Measurements from ENCODE around the gene RPS2. TPM values are rescaled to one million over a fixed set of nuclear protein-coding genes. Genes with fewer than 3 reads are reported as not detected.

RPS2 gene
- polyA plus RNA-seq, 1 donor, result 3,022 TPM

GRCh38 chr16:1918351-1919326 lies 46.0 kb downstream of the RPS2 start, which contains the start of gene HS3ST6:
Gene HS3ST6 (minus strand): TSS chr16:1918415. CDS start chr16:1918323, 92 bp downstream.
- no peak for DNase-seq
- WGBS (ENCODE audit: insufficient coverage, low lambda C conversion rate), result no CpG with 5 or more reads among the region's 71 CpGs
- no peak within 1 kb of the TSS for H3K27ac ChIP-seq (ENCODE audit: low read length)
- peaks cover 20% of the 10 kb centered on the region for H3K4me1 ChIP-seq (ENCODE audit: control insufficient read depth, insufficient read depth, low read length)
- H3K9me3 ChIP-seq (ENCODE audit: control insufficient read depth, low read depth, low read length), result peaks cover 10% of the 10 kb centered on the region
- H3K27me3 ChIP-seq (ENCODE audit: control insufficient read depth, insufficient read depth, low read length), result peaks cover 80% of the 10 kb centered on the region
- H3K4me3 ChIP-seq (ENCODE audit: low read length), result no peak within 1 kb of the TSS
- H3K36me3 ChIP-seq (ENCODE audit: control insufficient read depth, insufficient read depth, low read length), result no peaks in the 10 kb centered on the region

- Histone ChIP-seq H3K27ac (ENCODE audit: low read length) (no peak overlapping the region), H3K9me3 (ENCODE audit: control insufficient read depth, low read depth, low read length) (peaks cover 10% of the 10 kb centered on the region), H3K36me3 (ENCODE audit: control insufficient read depth, insufficient read depth, low read length) (no peaks in the 10 kb centered on the region), H3K27me3 (ENCODE audit: control insufficient read depth, insufficient read depth, low read length) (peaks cover 72% of the 10 kb centered on the region), H3K4me1 (ENCODE audit: control insufficient read depth, insufficient read depth, low read length) (peaks cover 21% of the 10 kb centered on the region), H3K4me3 (ENCODE audit: low read length) (no peak overlapping the region)
- WGBS (ENCODE audit: insufficient coverage, low lambda C conversion rate), result no CpG with 5 or more reads among the region's 81 CpGs
- DNase-seq, result no peak
These were observed 46.8 kb downstream of the RPS2 start for GRCh38 chr16:1917665-1918350.

GRCh38 chr16:1917056-1917664 lies 47.5 kb downstream of the RPS2 start:
- Histone ChIP-seq H3K27me3 (ENCODE audit: control insufficient read depth, insufficient read depth, low read length) (peaks cover 67% of the 10 kb centered on the region), H3K4me3 (ENCODE audit: low read length) (no peak overlapping the region), H3K9me3 (ENCODE audit: control insufficient read depth, low read depth, low read length) (peaks cover 12% of the 10 kb centered on the region), H3K27ac (ENCODE audit: low read length) (no peak overlapping the region), H3K36me3 (ENCODE audit: control insufficient read depth, insufficient read depth, low read length) (no peaks in the 10 kb centered on the region), H3K4me1 (ENCODE audit: control insufficient read depth, insufficient read depth, low read length) (peaks cover 26% of the 10 kb centered on the region)
- DNase-seq, result no peak
- no CpG with 5 or more reads among the region's 22 CpGs for WGBS (ENCODE audit: insufficient coverage, low lambda C conversion rate)

DNA sequence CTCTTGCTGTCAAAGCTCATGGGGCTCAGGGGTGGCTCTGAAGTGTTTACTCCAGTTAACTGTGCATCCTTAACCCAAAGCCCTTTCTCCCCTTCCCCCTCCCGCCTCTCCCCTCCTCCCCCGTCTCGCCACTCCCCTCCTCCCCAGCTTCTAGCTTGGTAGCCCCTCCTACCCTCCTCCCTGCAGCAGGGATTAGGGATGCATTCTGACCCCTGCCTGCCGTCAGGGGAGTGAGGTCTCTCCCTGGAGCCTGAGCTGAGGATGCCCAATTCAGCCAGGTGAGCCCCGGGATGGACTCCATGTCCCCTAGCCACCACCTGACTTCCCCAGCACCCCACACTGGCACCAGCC lies 48.0 kb downstream of the RPS2 start:
- DNase-seq, result no peak
- no peak overlapping the region for H3K27ac ChIP-seq (ENCODE audit: low read length)
- H3K36me3 ChIP-seq (ENCODE audit: control insufficient read depth, insufficient read depth, low read length), result no peaks in the 10 kb centered on the region
- peaks cover 29% of the 10 kb centered on the region for H3K4me1 ChIP-seq (ENCODE audit: control insufficient read depth, insufficient read depth, low read length)
- no peak overlapping the region for H3K4me3 ChIP-seq (ENCODE audit: low read length)
- no CpG with 5 or more reads among the region's 5 CpGs for WGBS (ENCODE audit: insufficient coverage, low lambda C conversion rate)
- peaks cover 64% of the 10 kb centered on the region for H3K27me3 ChIP-seq (ENCODE audit: control insufficient read depth, insufficient read depth, low read length)
- peaks cover 13% of the 10 kb centered on the region for H3K9me3 ChIP-seq (ENCODE audit: control insufficient read depth, low read depth, low read length)

DNA sequence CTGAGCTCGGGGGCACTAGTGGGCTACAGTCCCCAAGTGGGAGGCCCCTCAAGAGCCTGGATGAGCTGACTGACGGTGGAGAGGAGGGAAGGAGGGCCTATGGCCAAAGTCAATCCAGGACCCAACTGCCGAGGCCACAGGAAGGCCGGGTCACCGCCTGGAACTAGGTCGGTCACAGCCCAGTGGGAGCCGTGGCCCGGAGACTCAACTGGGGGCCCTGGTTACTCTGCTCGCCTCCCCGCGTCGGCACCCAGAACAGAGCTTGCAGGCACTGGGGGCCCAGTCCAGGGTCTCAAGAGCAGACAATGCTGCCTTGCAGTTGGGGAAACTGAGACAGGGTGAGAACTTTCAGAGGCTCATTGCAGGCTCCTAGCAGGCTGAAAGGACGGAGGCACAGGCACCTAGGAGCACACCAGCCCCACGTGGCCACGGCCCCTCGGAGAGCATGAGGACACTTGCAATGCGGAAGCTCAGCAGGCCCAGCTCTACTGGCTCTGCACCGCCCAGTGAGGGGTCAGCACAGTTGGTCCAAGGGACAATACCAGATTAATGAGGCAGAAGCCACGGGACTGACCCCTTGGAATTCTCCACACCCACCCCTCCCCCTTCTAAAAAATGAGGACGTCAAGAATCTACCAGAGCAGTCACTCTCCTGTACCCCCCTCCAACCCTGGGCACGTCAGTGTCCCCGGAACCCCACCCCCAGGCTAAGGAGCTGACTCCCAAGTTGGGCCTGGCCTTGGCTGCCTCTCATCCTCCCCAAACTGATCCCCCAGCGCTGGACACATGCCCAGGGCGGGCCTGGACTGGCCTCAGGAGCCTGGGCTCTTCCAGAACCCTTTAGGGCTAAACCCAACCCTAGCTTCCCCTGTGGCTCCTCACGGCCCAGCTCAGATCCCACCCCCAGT lies 48.6 kb downstream of the RPS2 start:
- WGBS (ENCODE audit: insufficient coverage, low lambda C conversion rate), result no CpG with 5 or more reads among the region's 25 CpGs
- Histone ChIP-seq H3K9me3 (ENCODE audit: control insufficient read depth, low read depth, low read length) (peaks cover 13% of the 10 kb centered on the region), H3K4me1 (ENCODE audit: control insufficient read depth, insufficient read depth, low read length) (peaks cover 29% of the 10 kb centered on the region), H3K4me3 (ENCODE audit: low read length) (no peak overlapping the region), H3K36me3 (ENCODE audit: control insufficient read depth, insufficient read depth, low read length) (no peaks in the 10 kb centered on the region), H3K27ac (ENCODE audit: low read length) (no peak overlapping the region), H3K27me3 (ENCODE audit: control insufficient read depth, insufficient read depth, low read length) (peaks cover 58% of the 10 kb centered on the region)
- no peak for DNase-seq

- Histone ChIP-seq H3K9me3 (ENCODE audit: control insufficient read depth, low read depth, low read length) (peaks cover 13% of the 10 kb centered on the region), H3K27ac (ENCODE audit: low read length) (no peak overlapping the region), H3K36me3 (ENCODE audit: control insufficient read depth, insufficient read depth, low read length) (no peaks in the 10 kb centered on the region), H3K4me3 (ENCODE audit: low read length) (no peak overlapping the region), H3K4me1 (ENCODE audit: control insufficient read depth, insufficient read depth, low read length) (peaks cover 34% of the 10 kb centered on the region), H3K27me3 (ENCODE audit: control insufficient read depth, insufficient read depth, low read length) (peaks cover 48% of the 10 kb centered on the region)
- no peak for DNase-seq
- WGBS (ENCODE audit: insufficient coverage, low lambda C conversion rate), result no CpG with 5 or more reads among the region's 8 CpGs
These were observed 49.6 kb downstream of the RPS2 start for GRCh38 chr16:1914988-1915387.

- Histone ChIP-seq H3K9me3 (ENCODE audit: control insufficient read depth, low read depth, low read length) (peaks cover 8% of the 10 kb centered on the region), H3K4me3 (ENCODE audit: low read length) (no peak overlapping the region), H3K4me1 (ENCODE audit: control insufficient read depth, insufficient read depth, low read length) (peaks cover 35% of the 10 kb centered on the region), H3K27ac (ENCODE audit: low read length) (no peak overlapping the region), H3K27me3 (ENCODE audit: control insufficient read depth, insufficient read depth, low read length) (peaks cover 40% of the 10 kb centered on the region), H3K36me3 (ENCODE audit: control insufficient read depth, insufficient read depth, low read length) (no peaks in the 10 kb centered on the region)
- no peak for DNase-seq
- no CpG with 5 or more reads among the region's 15 CpGs for WGBS (ENCODE audit: insufficient coverage, low lambda C conversion rate)
These were observed 50.5 kb downstream of the RPS2 start for GRCh38 chr16:1914084-1914608.

DNA sequence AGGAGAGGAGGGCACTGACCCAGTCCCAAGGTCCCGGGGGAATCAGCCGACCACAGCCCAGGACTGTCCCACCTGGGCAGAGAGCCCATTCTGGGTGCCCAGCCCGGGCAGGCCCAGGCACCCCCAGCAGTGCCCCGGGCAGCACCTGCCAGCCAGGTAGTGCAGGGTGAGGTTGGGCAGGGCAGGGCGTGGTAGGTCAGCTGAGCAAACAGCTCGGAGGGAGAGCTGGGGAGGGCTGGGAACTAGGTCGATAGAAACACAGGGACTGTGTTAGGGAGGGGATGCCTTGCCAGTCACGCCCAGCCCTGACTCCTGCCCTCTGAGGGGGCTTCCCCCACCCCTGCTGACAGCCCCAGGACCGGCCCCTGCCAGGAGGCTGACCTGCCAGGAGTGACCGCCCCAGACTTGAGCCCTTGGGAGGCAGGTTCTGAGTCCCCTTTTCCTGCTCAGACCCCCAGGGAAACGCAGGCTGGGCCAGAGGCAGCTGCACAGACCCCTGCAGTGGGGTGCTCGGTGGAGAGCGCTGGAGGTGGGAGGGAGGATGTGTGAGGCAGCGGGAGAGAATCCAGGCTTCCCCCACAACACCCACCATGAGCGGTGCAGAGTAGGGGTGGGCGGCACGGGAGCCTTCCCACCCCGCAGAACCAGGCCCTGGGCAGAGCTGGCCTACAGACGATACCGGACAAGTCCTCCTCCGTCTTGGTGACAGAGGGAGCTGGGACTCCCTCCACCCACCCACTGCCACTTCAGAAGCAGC lies 51.1 kb downstream of the RPS2 start:
- peak; percentile 84 to 88 for DNase-seq
- Histone ChIP-seq H3K27ac (ENCODE audit: low read length) (no peak overlapping the region), H3K4me1 (ENCODE audit: control insufficient read depth, insufficient read depth, low read length) (peaks cover 31% of the 10 kb centered on the region), H3K36me3 (ENCODE audit: control insufficient read depth, insufficient read depth, low read length) (no peaks in the 10 kb centered on the region), H3K9me3 (ENCODE audit: control insufficient read depth, low read depth, low read length) (peaks cover 7% of the 10 kb centered on the region), H3K27me3 (ENCODE audit: control insufficient read depth, insufficient read depth, low read length) (peaks cover 33% of the 10 kb centered on the region), H3K4me3 (ENCODE audit: low read length) (no peak overlapping the region)
- WGBS (ENCODE audit: insufficient coverage, low lambda C conversion rate), result no CpG with 5 or more reads among the region's 21 CpGs

GRCh38 chr16:1912215-1912543 lies 52.4 kb downstream of the RPS2 start:
- WGBS (ENCODE audit: insufficient coverage, low lambda C conversion rate), result no CpG with 5 or more reads among the region's 17 CpGs
- no peak for DNase-seq
- H3K4me3 ChIP-seq (ENCODE audit: low read length), result no peak overlapping the region
- no peaks in the 10 kb centered on the region for H3K36me3 ChIP-seq (ENCODE audit: control insufficient read depth, insufficient read depth, low read length)
- H3K9me3 ChIP-seq (ENCODE audit: control insufficient read depth, low read depth, low read length), result peaks cover 3% of the 10 kb centered on the region
- H3K27ac ChIP-seq (ENCODE audit: low read length), result no peak overlapping the region
- peaks cover 31% of the 10 kb centered on the region for H3K4me1 ChIP-seq (ENCODE audit: control insufficient read depth, insufficient read depth, low read length)
- peaks cover 25% of the 10 kb centered on the region for H3K27me3 ChIP-seq (ENCODE audit: control insufficient read depth, insufficient read depth, low read length)
